Mucosa of rectum (tissue), 2 donors: ENCODE measurements around the gene FREY1.

Experiments
- H3K27ac ChIP-seq, 2 donors: one replicate each; pipeline ENCODE4 v1.7.0; 2013; ENCODE audit warnings: inconsistent platforms in 2 of 2, low read depth in 2 of 2, low read length in 2 of 2
- H3K27me3 ChIP-seq, 2 donors: one replicate each; pipeline ENCODE4 v1.7.0; 2013; ENCODE audit warnings: low read length in 2 of 2; ENCODE audit not compliant: control insufficient read depth in 2 of 2, insufficient read depth in 2 of 2
- H3K36me3 ChIP-seq, 2 donors: one replicate each; pipeline ENCODE4 v1.7.0; 2013; ENCODE audit warnings: low read length in 2 of 2; ENCODE audit not compliant: control insufficient read depth in 2 of 2, insufficient read depth in 2 of 2
- H3K4me1 ChIP-seq, 2 donors: one replicate each; pipeline ENCODE4 v1.7.0; 2013; ENCODE audit warnings: low read length in 2 of 2, mild to moderate bottlenecking in 1 of 2; ENCODE audit not compliant: control insufficient read depth in 2 of 2, insufficient read depth in 2 of 2
- H3K4me3 ChIP-seq, 2 donors: one replicate each; pipeline ENCODE4 v1.7.0; 2013; ENCODE audit warnings: low read length in 2 of 2
- H3K9ac ChIP-seq, 2 donors: one replicate each; pipeline ENCODE4 v1.7.0; 2013; ENCODE audit warnings: low read length in 2 of 2, low read depth in 1 of 2, mild to moderate bottlenecking in 1 of 2
- H3K9me3 ChIP-seq, 2 donors: one replicate each; pipeline ENCODE4 v1.7.0; 2013; ENCODE audit warnings: low read length in 2 of 2; ENCODE audit not compliant: control insufficient read depth in 2 of 2
- donor health status: healthy.
- donor health status: Normal muscosa, but diverticular disease.

FREY1 gene

GRCh38 chr11:45895553-45896259 is 11.4 kb downstream of the FREY1 start:
- peaks cover 6 to 20% of the 10 kb centered on the region in 2 donors for H3K27me3 ChIP-seq
- H3K27ac ChIP-seq: no peak overlapping the region
- no peak overlapping the region for H3K9ac ChIP-seq
- no peaks in the 10 kb centered on the region for H3K36me3 ChIP-seq
- no peak overlapping the region for H3K4me3 ChIP-seq
- peaks cover 4 to 10% of the 10 kb centered on the region in 2 donors for H3K4me1 ChIP-seq
- H3K9me3 ChIP-seq: no peaks in the 10 kb centered on the region

- Histone ChIP-seq H3K36me3 (no peaks in the 10 kb centered on the region), H3K27ac (no peak overlapping the region), H3K9ac (no peak overlapping the region), H3K4me1 (peaks cover 4 to 6% of the 10 kb centered on the region in 2 donors), H3K9me3 (no peaks in the 10 kb centered on the region), H3K4me3 (no peak overlapping the region), H3K27me3 (peaks cover 3 to 16% of the 10 kb centered on the region in 2 donors)
Measured at GRCh38 chr11:45894555-45895247, 12.4 kb downstream of the FREY1 start.

GRCh38 chr11:45892856-45893255 is 14.2 kb downstream of the FREY1 start:
- Histone ChIP-seq H3K9me3 (no peaks in the 10 kb centered on the region), H3K27me3 (peaks cover 0 to 4% of the 10 kb centered on the region in 2 donors), H3K4me1 (no peaks in the 10 kb centered on the region), H3K27ac (no peak overlapping the region), H3K36me3 (no peaks in the 10 kb centered on the region), H3K9ac (no peak overlapping the region), H3K4me3 (no peak overlapping the region)

- H3K27ac ChIP-seq: no peak overlapping the region
Measured at GRCh38 chr11:45890886-45891550, 16.1 kb downstream of the FREY1 start.

GRCh38 chr11:45889966-45890365 is 17.1 kb downstream of the FREY1 start:
- Histone ChIP-seq H3K4me3 (no peak overlapping the region), H3K27ac (no peak overlapping the region), H3K27me3 (no peaks in the 10 kb centered on the region), H3K9ac (no peak overlapping the region), H3K9me3 (no peaks in the 10 kb centered on the region), H3K36me3 (no peaks in the 10 kb centered on the region), H3K4me1 (peaks cover 0 to 2% of the 10 kb centered on the region in 2 donors)

More at GRCh38 chr11:45890886-45891550, 16.1 kb downstream of the FREY1 start:
- H3K9ac ChIP-seq: no peak overlapping the region
- no peaks in the 10 kb centered on the region for H3K36me3 ChIP-seq
- H3K9me3 ChIP-seq: no peaks in the 10 kb centered on the region
- H3K4me3 ChIP-seq: no peak overlapping the region
- H3K27me3 ChIP-seq: no peaks in the 10 kb centered on the region
- H3K4me1 ChIP-seq: no peaks in the 10 kb centered on the region

- H3K9ac ChIP-seq: no peak overlapping the region
- no peaks in the 10 kb centered on the region for H3K36me3 ChIP-seq
- no peaks in the 10 kb centered on the region for H3K27me3 ChIP-seq
- H3K4me1 ChIP-seq: peaks cover 0 to 3% of the 10 kb centered on the region in 2 donors
- H3K9me3 ChIP-seq: no peaks in the 10 kb centered on the region
- no peak overlapping the region for H3K27ac ChIP-seq
- no peak overlapping the region for H3K4me3 ChIP-seq
Measured at GRCh38 chr11:45889555-45889954, 17.5 kb downstream of the FREY1 start.

GRCh38 chr11:45887587-45887986 is 19.5 kb downstream of the FREY1 start:
- Histone ChIP-seq H3K9me3 (no peaks in the 10 kb centered on the region), H3K27ac (no peak overlapping the region), H3K36me3 (peaks cover 0 to 2% of the 10 kb centered on the region in 2 donors), H3K4me1 (peaks cover 0 to 3% of the 10 kb centered on the region in 2 donors), H3K9ac (no peak overlapping the region), H3K27me3 (no peaks in the 10 kb centered on the region), H3K4me3 (no peak overlapping the region)

GRCh38 chr11:45886816-45887520 is 20.1 kb downstream of the FREY1 start:
- no peaks in the 10 kb centered on the region for H3K27me3 ChIP-seq
- H3K27ac ChIP-seq: no peak overlapping the region
- H3K36me3 ChIP-seq: peaks cover 2 to 7% of the 10 kb centered on the region in 2 donors
- H3K4me1 ChIP-seq: peaks cover 0 to 3% of the 10 kb centered on the region in 2 donors
- H3K4me3 ChIP-seq: no peak overlapping the region
- no peaks in the 10 kb centered on the region for H3K9me3 ChIP-seq
- no peak overlapping the region for H3K9ac ChIP-seq

- no peak overlapping the region for H3K9ac ChIP-seq
- H3K36me3 ChIP-seq: peaks cover 11 to 16% of the 10 kb centered on the region in 2 donors
- peaks cover 0 to 3% of the 10 kb centered on the region in 2 donors for H3K4me1 ChIP-seq
- no peaks in the 10 kb centered on the region for H3K27me3 ChIP-seq
- H3K9me3 ChIP-seq: no peaks in the 10 kb centered on the region
- peak overlapping the region; percentile 37 to 53 for H3K4me3 ChIP-seq
- no peak overlapping the region for H3K27ac ChIP-seq
Measured at GRCh38 chr11:45885921-45886721, 20.9 kb downstream of the FREY1 start.
